ENCODE data around the gene DDHD1.
"Not testable (repeated sequence)": the region's sequence is repeated elsewhere in the genome, so short reads cannot be mapped to it uniquely, and the experiment has no call there.

DDHD1 gene

DNA sequence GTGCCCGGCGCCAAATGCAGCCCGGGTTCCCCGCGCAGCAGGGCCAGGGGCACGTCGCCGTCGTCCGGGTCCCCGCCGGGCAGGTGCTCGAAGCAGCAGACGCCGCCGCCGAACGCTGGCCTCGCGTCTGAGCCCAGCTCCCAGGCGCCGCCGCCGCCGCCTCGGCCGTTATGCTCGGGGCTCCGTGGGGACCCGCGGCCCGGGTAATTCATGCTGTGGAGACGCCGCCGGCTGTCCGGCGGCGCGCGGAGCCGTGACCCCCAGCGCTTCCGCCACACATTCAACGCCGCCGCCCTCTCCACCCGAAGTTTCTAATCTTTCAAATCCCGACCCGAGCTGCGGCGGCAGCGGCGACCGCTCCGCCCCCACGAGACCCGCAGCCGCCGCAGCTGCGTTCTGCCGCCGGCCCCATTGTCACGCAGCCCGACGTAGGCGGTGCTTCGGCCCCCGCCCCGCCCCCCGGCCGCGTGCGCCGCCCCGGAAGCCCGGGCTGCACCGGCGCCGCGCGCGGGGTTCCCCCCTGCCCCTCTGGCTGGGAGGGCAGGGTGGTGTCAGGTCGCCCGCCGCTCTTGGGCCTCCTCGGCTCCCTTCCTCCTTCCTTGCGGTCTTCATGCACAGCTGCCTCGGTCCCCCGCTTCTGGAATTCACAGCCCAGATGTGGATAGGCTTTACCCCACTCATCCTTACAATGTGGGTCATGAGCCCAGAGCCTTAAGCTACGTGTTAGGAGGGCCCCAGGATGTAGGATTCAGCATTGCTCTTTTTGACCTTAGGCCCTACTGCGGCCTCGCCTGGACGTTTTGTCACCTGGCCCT, at the start of gene DDHD1:
DDHD1 (minus strand) TSS at position 437 of the 815 bp plus-strand sequence; CDS start at position 212, 225 bp downstream.
- peak; percentile 94 for DNase-seq (ENCODE audit: low spot score)

GRCh38 chr14:53195949-53196348, 42.8 kb upstream of the DDHD1 start:
- no peak for DNase-seq (ENCODE audit: low spot score)

- no peak for DNase-seq (ENCODE audit: low spot score)
Measured at GRCh38 chr14:53193193-53193592, 40.1 kb upstream of the DDHD1 start.

- DNase-seq (ENCODE audit: low spot score): no peak
Measured at GRCh38 chr14:53192052-53192760, 39.1 kb upstream of the DDHD1 start.

- DNase-seq (ENCODE audit: low spot score): no peak
Measured at GRCh38 chr14:53190938-53191337, 37.8 kb upstream of the DDHD1 start.

- no peak for DNase-seq (ENCODE audit: low spot score)
Measured at GRCh38 chr14:53187921-53188463, 34.9 kb upstream of the DDHD1 start.

DNA sequence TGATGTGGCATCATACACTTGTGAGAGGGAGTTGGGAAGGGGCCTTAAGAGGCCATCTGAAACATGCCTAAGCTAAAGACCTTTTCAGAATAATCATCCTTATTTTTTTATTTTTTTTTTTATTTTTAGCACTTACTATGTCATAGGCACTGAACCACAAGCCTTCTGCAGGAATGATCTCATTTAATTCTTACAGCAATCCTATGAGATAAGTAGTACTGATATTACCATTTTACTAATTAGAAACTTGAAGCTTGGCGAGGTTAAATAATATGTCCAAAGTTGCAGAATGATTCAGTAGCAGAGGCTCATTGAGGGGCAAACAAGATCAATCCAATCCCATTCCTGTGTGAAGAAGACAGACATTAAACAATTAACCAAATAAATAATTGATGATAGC, 33.4 kb upstream of the DDHD1 start:
- no peak for DNase-seq (ENCODE audit: low spot score)

GRCh38 chr14:53183611-53184010, 30.5 kb upstream of the DDHD1 start:
- no peak for DNase-seq (ENCODE audit: low spot score)

GRCh38 chr14:53183056-53183455, 29.9 kb upstream of the DDHD1 start:
- DNase-seq (ENCODE audit: low spot score): no peak

DNA sequence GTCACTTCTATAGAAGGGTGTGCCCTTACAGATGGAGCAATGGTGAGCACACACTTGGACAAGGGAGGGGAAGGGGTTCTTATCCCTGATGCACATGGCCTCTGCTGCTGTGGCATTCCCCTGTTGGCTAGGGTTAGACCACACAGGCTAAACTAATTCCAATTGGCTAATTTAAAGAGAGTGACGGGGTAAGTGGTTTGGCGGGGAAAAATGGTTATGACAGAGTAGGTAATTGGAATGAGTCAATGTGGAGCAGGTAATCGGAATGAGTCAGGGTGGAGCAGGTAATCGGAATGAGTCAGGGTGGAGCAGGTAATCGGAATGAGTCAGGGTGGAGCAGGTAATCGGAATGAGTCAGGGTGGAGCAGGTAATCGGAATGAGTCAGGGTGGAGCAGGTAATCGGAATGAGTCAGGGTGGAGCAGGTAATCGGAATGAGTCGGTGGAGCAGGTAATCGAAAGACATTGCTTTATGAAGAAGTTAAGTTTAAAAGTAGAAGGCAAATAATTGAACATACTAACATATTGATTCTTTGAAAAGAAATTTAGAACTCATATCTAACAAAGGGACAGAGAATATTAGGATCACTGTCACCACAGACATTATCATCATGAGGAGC, 28.4 kb upstream of the DDHD1 start:
- not testable (repeated sequence) for DNase-seq (ENCODE audit: low spot score)

DNA sequence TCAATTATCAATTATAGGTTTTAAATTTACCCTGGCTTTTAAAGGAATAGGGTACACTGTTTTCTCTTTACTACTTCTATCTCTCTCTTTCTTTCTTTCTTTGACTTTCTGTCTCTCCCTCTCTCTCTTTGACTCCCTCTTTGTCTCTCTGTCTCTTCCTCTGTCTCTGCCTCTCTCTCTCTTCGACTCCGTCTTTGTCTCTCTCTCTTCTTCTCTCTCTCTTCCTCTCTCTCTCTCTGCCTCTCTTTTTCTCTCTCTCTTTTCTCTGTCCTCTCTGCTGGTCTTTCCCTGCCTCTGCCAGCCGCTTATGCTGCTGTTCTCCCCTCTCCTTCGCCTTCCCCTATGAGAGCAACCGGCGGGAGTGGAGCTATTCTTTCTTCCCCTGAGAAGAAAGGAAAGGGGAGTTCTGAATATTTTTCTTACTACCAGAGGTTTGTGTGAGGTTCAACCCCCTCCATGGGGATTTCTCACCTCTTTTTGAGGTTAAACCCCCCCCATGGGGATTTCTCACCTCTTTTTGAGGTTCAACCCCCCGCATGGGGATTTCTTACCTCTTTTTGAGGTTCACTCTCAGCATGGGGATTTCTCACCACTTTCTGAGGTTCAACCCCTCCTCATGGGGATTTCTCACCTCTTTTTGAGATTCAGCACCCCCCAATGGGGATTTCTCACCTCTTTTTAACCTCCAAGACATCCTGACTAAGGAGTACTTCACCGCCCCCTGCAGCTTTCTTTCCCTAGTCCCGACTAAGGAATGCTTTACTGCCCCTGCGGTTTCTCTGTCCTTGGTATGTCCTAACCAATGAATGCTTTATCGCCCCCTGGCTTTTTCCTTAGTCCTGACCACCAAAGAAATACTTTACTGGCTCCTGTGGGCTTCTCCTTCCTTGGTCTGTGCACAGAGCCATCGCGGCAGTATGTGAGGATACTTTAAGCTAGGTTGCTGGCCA, 27.4 kb upstream of the DDHD1 start:
- DNase-seq (ENCODE audit: low spot score): no peak

DNA sequence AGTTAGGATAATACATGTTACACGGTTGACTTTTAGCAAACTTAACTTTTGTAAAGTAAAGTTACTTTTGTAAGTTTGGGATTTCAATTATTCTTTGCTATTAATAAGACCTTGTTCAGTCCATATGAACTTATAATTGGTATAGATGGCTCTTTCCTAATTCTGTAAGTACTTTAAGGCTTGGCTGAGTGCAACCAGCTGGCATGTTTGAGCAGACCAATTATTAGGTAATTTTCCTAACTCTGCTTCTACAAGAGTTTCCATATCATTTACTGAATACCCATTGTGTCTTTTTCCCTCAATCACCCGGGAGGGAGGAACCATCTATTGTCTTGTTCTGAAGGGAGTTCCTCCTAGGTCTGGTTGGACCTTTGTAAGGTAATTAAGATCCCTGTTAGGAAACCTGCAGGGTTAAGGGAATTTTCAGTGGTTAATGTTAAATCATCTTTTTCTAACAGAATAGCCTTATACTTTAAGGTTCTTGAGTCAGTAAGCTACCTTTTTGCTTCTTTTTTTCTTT, 26.4 kb upstream of the DDHD1 start:
- DNase-seq (ENCODE audit: low spot score): not testable (repeated sequence)

DNA sequence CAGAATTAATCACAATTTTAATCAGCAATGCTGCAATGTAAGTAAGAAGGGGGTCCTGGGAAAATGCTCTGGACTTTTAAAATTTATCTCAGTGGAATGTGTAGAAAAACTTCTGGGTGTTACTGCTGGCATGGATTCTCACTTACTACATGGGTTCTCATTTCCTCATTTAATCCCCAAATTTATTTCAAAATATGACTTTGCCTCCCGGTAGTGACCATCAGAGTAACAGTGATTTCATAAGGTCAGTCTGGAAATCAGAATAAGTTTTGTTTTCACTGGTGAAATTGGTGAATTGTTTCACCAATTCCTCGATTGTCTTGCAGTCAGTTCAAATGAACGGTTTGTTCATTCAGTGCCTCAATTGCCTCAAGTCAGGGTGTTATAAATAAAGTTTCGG, 22.3 kb upstream of the DDHD1 start:
- no peak for DNase-seq (ENCODE audit: low spot score)

DNA sequence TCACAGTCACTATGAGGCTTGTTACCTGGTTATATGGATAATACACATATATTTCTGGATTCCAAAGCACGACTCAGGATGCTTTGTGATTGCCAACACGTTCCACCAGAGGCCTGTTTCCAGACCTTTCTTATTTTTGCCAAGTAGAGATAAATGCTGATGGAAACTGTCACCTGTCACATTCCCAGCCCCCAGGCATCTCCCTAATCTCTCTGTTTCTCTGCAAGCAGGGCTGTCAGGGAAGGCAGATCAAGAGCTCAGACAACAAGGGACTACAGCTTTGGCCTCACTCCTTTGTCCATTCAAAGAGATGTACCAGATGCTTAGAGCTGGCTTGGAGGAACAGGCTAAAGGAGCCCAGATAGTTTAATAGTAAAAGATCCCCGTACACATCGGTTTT, 21.8 kb upstream of the DDHD1 start:
- DNase-seq (ENCODE audit: low spot score): no peak

DNA sequence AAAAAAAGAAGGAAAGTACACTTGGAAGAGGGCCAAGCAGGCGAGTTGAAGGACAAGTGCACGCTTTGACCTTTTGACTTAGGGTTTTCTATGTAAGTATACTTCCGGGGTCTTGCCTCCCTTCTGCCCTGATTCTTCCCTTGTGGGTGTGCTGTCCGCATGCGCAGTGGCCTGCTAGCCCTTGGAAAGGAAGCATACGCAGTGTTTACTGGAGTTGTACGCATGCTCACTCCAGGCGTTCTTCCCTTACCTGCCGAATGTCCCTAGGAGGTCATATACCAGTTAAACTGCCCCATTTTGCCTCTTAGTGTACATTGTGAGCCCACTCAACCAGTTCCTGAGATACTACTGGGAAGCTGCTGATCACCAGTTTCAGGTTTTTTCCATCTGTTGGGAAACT, 15.7 kb upstream of the DDHD1 start:
- DNase-seq (ENCODE audit: low spot score): no peak

GRCh38 chr14:53167602-53168328, 14.6 kb upstream of the DDHD1 start:
- no peak for DNase-seq (ENCODE audit: low spot score)

DNA sequence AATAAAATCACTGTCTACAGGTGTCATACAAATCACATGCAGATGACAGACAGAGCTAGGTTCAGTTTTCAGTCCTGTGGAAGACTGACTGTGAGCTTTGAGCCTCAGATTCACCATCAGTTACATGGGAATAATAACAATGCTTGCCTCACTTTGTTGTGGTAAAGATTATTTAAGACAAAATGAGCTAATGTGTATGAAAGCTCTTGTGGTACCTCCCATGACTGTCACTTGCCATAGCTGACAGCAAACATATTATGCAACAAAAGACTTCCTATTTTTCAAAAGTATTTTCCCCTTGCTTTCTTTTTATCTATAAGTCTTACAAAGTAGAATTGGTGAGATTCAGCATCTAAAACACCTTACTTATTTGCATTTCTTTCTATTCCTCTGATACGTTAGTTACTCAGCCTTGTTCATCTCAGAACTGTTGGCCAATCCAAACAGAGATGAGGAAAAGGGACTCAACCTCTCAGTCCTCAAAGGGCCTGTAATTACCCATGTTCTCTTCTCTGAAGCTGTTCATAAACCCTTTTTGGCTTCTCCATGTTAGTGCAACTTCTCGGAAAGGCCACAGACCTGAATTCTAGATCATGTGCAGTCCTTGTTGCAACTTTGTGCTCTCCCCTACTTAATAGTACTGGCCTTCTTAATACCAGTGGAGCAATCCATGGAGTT, 8.8 kb upstream of the DDHD1 start:
- no peak for DNase-seq (ENCODE audit: low spot score)

GRCh38 chr14:53156238-53156637, 3.1 kb upstream of the DDHD1 start:
- no peak for DNase-seq (ENCODE audit: low spot score)

GRCh38 chr14:53153702-53154112, 584 bp upstream of the DDHD1 start:
- DNase-seq (ENCODE audit: low spot score): no peak
